ENCODE data around the gene PXDC1. TPM values are rescaled to one million over a fixed set of nuclear protein-coding genes. Genes with fewer than 3 reads are reported as not detected.

Gene PXDC1
- total RNA-seq, 1 donor from 2014 or later: 75.9 TPM

GRCh38 chr6:3785745-3786098 is 34.2 kb upstream of the PXDC1 start:
- TF ChIP-seq POLR2AphosphoS5 (IDR thresholded peaks at IDR 0.05; ENCODE audit: insufficient read depth in 1 of 2, low read depth in 1 of 2) (no peak), CTCF (IDR thresholded peaks at IDR 0.05) (no peak), POLR2A (IDR thresholded peaks at IDR 0.05) (no peak)
- H3K4me1 ChIP-seq: no peaks in the 10 kb centered on the region
- no peak overlapping the region for H3K27ac ChIP-seq
- H3K36me3 ChIP-seq: no peaks in the 10 kb centered on the region
- H3K27me3 ChIP-seq: no peaks in the 10 kb centered on the region
- intact Hi-C loops (cut with DNase I): no loop called here
- no peak overlapping the region for H3K4me3 ChIP-seq
- DNase-seq (ENCODE audit: extremely low spot score in 2 of 2): no peak
- no peaks in the 10 kb centered on the region for H3K9me3 ChIP-seq

- Histone ChIP-seq H3K9me3 (no peaks in the 10 kb centered on the region), H3K27ac (no peak overlapping the region), H3K4me3 (no peak overlapping the region), H3K27me3 (no peaks in the 10 kb centered on the region), H3K36me3 (no peaks in the 10 kb centered on the region), H3K4me1 (no peaks in the 10 kb centered on the region)
- no peak for DNase-seq (ENCODE audit: extremely low spot score in 2 of 2)
- intact Hi-C loops (cut with DNase I): no loop called here
- TF ChIP-seq CTCF (IDR thresholded peaks at IDR 0.05) (no peak), POLR2A (IDR thresholded peaks at IDR 0.05) (no peak), POLR2AphosphoS5 (IDR thresholded peaks at IDR 0.05; ENCODE audit: insufficient read depth in 1 of 2, low read depth in 1 of 2) (no peak)
Measured at GRCh38 chr6:3784885-3785744, 33.6 kb upstream of the PXDC1 start.

- intact Hi-C loops (cut with DNase I): no loop called here
- no peaks in the 10 kb centered on the region for H3K27me3 ChIP-seq
- no peak overlapping the region for H3K4me3 ChIP-seq
- no peak overlapping the region for H3K27ac ChIP-seq
- DNase-seq (ENCODE audit: extremely low spot score in 2 of 2): peak in 1 of 2 donors; percentile 67
- H3K4me1 ChIP-seq: no peaks in the 10 kb centered on the region
- no peaks in the 10 kb centered on the region for H3K36me3 ChIP-seq
- TF ChIP-seq POLR2AphosphoS5 (IDR thresholded peaks at IDR 0.05; ENCODE audit: insufficient read depth in 1 of 2, low read depth in 1 of 2): no peak
- TF ChIP-seq POLR2A (IDR thresholded peaks at IDR 0.05): no peak
- no peak for TF ChIP-seq CTCF (IDR thresholded peaks at IDR 0.05)
- H3K9me3 ChIP-seq: no peaks in the 10 kb centered on the region
Measured at GRCh38 chr6:3784423-3784822, 32.9 kb upstream of the PXDC1 start.

- TF ChIP-seq POLR2AphosphoS5 (IDR thresholded peaks at IDR 0.05; ENCODE audit: insufficient read depth in 1 of 2, low read depth in 1 of 2) (no peak), POLR2A (IDR thresholded peaks at IDR 0.05) (no peak), CTCF (IDR thresholded peaks at IDR 0.05) (no peak)
- intact Hi-C loops (cut with DNase I): no loop called here
- Histone ChIP-seq H3K4me3 (no peak overlapping the region), H3K9me3 (no peaks in the 10 kb centered on the region), H3K4me1 (no peaks in the 10 kb centered on the region), H3K27ac (no peak overlapping the region), H3K36me3 (no peaks in the 10 kb centered on the region), H3K27me3 (no peaks in the 10 kb centered on the region)
- peak in 1 of 2 donors; percentile 62 for DNase-seq (ENCODE audit: extremely low spot score in 2 of 2)
Measured at GRCh38 chr6:3782876-3783832, 31.6 kb upstream of the PXDC1 start.
